NCI-H1694 treated with DMSO at 0.1 percent for 48 hours (cell line): ENCODE results near the gene COL18A1.

Source experiments
- DNase-seq: peaks from one replicate; lab custom pipeline; 2025; lab: John Stamatoyannopoulos, UW

The COL18A1 gene

DNA sequence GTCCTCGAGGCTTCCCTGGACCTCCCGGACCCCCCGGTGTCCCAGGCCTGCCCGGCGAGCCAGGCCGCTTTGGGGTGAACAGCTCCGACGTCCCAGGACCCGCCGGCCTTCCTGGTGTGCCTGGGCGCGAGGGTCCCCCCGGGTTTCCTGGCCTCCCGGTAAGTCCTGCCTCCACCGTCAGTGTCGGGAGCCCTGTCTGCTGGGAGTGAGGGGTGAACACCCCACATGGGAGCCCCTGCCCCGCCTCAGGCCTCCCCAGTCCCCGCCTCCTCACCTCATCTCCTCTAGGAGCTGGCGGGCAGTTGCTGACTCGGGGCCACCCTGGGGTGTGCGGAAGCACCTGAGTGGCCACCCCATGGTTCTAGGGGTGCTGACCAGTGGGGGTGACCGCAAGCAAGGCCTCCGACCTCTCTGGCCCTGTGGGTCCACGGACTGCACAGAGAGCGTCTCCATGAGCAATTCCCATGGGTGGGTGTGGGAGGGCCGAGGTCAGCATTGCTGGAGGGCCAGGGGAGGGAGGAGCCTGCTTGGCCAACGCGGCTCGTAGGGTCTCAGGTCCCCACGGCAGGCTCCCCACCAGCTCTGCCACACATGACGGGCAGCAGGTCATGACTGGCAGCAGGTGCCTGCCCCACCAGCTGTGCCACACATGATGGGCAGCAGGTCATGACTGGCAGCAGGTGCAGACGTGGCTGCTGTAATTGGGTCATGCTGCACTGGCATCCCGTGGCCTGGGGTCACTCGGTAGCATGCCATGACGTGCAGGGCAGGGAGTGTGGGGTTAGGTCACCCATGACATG, 75.9 kb downstream of the COL18A1 start:
- no peak for DNase-seq

DNA sequence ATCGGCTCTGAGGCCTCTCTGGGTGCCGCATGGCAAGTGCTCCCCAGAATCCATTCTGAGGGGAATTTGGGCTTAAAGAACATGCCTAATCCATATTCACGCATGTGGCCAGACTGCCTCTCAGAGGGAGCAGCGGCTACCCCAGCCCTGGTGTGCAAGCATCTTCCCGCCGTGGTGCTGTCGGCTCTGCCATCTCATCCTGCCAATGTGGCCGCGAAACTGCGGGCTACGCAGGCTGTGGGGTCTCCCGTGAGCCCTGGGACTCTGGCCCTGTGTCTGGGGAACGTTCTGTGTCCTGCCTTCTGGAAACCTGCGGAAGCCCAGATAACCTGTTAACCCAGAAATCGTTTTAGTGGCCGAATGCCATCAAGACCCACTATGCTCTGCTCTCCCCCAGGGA, 76.6 kb downstream of the COL18A1 start:
- DNase-seq: no peak

DNA sequence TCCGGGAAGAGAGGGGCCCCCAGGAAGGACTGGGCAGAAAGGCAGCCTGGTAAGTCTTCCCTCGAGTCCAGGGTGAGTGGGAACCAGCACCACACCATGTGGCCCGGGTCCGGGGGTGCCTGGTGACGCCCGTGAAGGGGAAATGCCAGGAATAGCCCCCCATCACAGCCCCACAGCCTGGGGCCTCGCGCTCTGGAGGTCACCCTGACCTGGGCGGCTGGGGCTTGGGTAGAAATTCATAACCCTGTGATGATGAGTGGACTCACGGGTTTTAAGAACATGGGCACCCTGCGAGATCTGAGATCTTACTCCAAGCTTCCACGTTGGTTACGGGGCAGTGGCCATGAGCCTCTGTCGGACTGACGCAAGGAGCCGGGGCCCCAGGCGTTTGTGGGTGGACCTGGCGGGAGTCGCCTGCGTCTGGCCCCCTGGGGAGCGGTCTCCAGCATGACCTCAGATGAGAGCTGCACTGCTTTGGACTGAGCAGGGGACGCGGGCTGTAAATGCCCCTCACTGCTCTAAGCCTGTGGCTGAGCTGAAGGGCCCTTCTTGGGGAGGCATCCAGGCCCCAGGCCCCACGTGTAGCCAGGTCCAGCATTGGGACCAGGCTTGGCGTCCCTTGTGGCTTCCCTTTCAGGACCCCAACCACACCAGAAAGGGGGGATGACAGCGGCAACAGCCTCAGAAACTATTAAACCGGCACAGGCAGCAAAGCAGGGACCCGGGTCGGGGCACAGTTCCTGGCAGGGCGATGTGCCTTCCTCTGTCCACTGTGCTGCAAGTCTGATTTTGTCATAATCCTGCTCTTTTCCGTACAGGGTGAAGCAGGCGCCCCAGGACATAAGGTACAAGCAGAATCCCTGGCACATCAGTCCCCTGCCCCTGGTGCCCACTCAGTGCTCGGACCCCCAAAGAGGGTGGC, 77.3 kb downstream of the COL18A1 start:
- no peak for DNase-seq

DNA sequence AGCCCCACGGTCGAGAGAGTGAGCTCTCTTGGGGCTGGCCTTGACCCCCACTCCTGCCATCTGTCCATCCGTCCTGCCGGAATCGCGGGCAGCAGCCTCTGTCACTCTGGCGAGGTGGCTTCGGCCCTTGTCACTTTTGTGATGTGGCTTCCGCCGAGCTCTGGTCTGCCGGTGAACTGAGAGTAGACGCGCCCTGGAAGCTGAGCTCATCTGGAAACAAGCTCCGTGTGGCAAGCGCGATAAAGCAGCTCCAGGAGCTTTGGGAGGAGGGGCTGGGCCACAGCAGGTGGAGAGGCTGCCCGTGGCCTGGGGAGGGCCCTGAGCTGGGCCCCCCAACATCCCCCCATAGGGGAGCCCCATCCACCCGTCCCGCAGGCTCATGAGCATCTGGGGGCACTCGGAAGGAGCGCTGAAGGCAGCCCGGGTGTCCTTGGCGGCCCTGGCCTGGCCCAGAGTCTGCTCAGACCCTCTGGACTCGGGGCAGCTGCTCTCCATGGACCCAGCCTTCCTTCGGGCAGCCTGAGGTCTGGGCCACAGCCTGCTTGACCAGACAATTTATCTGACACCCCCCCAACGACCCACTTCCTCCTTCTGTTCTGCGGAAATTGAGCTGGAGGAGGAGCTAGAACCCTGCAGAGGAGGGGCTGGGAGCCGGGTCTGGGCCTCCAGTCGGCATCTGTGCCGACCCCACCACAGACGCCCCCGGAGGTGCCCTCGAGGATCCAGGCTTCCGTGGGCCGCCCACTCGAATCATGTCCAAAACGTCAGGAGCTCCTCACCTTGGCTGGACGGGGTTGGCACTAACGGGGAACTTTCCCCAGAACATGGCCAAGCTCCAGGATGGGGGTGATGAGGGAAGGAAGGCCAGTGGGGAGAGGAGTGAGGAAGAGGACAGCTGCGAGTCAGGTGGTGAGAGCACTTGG, 78.2 kb downstream of the COL18A1 start:
- no peak for DNase-seq

DNA sequence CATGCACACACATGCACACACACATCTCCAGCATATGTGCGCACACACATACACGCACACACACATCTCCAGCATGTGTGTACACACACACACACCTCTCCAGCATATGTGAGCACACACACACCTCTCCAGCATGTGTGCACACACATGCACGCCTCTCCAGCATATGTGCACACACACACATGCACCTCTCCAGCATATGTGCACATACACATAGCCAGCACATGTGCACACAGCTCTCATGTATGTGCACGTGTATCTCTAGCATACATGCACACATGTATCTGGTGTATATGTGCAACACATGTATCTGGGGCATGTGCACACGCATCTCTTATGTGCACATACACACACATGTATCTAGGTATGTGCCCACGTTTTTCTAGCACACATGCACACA, 79.4 kb downstream of the COL18A1 start:
- DNase-seq: no peak

DNA sequence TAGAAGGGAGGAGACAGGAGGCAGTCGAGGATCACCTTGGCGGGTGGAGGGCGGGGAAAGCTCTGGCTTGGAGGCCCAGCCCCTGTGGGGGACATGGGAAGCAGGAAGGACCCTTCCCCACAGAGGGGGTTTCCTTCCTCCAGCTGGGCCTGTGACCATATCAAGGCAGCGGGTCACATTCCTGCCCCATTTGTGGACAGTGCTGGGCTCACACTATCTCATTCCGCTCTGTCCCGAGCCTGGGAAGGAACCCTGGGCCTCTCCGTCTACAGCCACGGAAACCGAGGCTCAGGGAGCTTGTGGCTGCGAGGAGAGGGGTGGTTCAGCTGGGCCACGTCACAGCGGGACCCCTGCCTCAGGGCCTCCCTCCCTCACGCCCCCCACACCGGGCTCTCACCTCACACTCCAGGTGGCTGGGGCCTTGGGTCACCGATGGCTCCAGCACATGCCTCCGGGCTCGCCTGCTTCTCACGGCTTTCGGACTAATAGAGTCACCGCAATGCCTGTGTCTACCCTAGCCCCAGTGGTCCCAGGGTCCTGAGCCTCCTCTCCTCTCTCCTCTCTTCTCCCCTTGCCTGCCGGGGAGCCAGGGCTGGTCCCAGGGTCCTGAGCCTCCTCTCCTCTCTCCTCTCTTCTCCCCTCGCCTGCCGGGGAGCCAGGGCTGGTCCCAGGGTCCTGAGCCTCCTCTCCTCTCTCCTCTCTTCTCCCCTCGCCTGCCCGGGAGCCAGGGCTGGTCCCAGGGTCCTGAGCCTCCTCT, 80.9 kb downstream of the COL18A1 start:
- DNase-seq: no peak

DNA sequence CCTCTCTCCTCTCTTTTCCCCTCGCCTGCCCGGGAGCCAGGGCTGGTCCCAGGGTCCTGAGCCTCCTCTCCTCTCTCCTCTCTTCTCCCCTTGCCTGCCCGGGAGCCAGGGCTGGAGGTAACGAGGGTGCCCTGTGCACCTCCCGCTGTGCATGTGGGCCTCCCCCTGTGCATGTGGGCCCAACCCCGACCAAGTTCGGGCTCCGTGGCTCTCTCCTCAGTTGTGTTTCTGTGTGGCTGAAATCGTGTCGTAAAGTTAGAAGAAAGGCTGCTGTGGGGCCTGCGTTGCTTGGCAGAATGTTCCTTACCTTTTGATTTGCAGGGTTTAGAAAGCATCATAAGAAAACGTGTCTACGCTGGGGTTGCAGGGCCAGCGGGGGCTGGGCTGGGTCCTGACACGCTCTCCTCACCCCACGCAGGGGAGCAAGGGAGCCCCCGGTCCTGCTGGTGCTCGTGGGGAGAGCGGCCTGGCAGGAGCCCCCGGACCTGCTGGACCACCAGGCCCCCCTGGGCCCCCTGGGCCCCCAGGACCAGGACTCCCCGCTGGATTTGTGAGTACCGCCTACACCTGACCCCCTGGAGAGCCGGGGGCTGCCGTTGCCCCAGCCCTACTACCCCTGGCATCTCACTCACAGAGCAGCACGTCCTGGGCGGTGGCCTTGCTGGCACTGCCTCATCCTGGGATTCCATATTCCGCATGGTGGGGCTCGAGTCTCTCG, 81.6 kb downstream of the COL18A1 start:
- no peak for DNase-seq

DNA sequence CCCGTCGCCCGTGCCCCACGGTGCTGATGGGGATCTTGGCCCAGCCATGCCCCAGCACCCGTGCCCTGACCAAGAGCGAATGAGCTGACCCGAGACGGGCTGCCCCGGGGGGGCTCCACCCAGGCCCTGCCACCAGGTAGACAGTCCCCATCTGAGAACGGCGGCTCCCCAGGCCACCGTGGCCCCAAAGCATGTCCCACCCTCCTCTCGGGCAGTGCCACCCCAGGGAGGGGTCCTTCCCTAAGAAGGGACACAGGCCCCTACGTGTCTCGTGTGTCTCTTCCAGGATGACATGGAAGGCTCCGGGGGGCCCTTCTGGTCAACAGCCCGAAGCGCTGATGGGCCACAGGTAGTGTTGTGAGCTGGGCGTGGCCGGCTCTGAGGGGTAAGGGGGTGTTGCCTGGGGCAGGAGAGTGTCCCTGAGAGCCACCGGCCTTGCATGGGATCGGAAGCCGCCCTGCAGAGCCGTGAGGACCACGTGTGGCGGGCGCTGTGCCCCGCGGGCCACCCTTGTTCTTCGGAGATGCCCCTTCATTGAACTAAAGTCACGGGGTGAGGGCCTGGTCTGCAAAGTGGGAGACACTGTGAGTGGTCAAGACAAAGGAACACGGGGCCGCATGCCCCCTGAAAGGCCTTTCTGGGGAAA, 82.3 kb downstream of the COL18A1 start:
- no peak for DNase-seq

DNA sequence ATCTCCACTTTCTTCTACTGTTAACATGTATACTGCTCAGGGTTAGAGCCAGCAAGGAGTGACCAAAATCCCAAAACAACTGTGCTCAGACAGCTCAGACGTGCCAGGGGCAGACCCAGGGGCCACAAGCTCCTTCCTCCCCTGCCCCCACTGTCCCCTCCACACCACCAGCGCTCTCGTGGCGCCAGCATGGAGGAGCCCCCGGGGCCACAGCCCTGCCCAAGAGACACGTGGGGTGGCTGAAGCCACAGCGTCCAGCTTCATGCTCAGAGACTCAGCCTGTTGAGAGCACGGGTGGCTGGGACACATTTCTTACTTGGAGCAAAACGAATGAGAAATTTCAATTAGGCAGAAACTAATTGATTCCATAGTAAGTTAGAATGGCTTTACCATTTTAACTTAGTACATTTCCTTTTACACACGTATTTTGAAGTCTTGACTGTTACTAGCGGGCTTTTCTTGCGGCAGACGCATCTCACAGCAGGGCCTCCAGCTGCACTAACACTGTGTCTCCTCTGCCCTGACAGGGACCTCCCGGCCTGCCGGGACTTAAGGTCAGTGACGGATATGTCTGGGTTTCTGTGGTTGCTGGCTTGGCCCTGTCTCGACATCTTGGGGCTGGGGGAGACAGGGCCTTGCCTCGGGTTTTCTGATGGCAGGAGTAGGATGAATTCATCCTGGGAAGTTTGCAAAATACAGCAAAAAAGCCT, 83.1 kb downstream of the COL18A1 start:
- DNase-seq: no peak

DNA sequence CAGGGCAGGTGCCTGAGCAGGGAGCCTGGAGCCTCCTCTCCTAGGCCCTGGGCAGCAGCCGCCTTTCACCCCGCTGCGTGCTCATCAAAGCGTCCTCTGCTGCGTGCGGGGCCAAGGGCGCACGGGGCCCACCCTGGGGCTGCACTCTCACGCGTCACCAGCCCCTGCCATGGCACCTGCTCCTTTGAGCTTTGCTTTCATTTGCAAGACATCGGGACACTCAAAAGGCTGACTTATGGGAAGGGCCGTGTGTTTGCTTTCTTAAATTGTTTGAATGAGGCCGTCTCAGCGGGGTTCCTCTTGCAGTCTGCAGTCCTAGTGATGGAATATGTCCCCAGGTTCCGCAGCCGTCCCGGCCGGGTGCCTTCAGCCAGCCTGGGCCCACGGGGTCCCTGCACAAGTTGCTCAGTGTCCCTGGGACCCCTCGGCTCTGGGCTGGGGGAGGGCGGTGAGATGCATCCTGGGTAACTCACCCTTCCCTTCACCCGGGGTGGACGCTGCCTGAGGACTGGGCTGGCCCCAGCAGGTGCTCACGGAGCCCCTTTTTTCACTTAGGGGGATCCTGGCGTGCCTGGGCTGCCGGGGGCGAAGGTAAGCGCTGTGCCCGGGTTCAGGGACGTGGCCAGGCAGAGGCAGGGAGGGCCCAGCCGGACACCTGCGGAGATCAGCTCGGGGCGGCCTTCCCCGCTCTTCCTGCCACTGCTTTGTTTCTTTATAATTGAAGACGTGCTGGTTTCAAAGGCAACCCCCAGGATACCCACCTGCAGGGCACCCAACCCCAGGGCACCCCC, 84.2 kb downstream of the COL18A1 start:
- no peak for DNase-seq

DNA sequence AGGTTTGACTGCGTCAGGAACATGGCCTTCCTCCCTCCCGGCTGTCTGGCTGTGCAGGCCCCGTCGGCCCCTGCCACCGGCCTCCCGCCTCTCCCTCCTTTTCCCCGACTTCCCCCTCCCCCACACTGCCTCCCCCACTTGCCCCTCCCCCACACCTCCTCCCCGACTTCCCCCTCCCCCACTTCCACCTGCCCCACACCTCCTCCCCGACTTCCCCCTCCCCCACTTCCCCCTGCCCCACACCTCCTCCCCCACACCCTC, 84.7 kb downstream of the COL18A1 start:
- no peak for DNase-seq

DNA sequence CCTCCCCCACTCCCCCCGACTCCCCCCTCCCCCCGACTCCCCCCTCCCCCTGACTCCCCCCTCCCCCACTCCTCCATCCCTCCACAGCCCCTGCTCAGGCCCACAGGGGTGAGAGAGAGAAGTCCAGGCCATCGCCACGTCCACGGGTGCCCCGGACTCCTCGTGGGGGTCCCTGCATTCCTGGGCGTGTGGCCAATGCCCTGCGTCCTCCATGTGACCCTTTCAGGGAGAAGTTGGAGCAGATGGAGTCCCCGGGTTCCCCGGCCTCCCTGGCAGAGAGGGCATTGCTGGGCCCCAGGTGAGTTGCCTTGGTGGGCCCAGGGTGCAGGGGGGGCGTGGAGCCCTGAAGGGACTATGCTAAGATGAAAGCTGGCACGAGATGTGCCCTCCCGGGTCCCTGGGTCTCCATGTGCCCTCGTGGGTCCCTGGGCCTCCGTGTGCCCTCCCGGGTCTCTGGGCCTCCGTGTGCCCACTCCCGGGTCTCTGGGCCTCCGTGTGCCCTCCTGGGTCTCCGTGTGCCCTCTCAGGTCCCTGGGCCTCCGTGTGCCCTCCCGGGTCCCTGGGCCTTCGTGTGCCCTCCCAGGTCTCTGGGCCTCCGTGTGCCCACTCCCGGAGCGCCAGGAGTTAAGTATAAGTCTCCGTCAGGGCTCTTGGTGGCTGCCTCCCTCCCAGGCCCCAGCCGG, 85.2 kb downstream of the COL18A1 start:
- DNase-seq: no peak

DNA sequence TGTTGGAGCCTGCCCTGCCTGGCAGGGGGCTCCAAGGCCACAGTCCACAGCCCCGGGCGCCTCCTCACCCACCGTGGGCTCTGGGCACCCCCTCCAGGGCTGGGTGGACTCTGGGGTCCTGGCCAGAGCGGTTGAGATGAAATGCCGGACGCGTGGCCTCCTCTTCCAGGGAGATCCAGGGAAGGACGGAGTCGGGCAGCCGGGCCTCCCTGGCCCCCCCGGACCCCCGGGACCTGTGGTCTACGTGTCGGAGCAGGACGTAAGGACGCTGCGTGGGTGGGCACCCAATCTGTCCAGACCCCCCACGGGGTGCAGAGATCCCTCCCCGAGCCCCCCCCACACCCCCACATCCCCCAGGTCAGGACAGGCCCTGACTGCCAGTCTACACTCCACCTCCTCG, 86.1 kb downstream of the COL18A1 start:
- no peak for DNase-seq

DNA sequence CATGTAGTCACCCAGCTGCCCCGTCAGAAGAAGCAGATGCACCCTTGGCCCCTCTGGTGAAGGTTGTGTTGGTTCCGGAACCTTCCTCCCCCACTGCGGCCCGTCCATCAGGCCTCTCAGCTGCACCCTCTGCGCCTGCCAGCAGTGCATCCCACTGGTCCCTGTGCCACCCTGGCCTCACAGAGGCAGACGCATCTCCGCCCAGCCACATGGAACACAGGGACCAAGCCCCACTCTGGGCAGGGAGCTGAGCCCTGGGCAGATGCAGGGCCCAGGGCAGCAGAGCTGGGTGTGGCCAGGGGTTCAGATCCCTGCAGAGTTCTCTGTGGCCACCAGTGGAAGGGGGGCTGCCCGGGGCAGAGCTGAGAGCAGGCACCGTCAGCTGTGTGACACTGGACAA, 86.7 kb downstream of the COL18A1 start:
- no peak for DNase-seq

DNA sequence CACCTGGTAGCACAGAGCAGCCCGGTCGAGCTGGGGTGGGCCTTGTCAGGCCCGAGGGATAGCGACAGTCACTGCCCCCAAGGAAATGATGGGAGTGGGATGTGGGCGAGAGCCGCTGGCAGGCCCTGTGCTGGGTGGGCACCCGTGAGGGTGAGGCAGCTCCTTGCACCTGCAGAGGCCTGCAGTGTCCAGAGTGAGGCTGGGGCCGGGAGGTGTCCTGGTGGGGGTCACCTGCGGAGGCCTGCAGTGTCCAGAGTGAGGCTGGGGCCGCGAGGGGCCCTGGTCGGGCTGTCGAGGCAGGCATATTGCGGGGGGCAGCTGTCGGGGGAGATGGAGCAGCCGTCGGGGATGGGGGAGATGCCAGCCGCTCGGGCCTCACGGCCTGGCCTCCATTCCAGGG, 87.8 kb downstream of the COL18A1 start:
- no peak for DNase-seq

DNA sequence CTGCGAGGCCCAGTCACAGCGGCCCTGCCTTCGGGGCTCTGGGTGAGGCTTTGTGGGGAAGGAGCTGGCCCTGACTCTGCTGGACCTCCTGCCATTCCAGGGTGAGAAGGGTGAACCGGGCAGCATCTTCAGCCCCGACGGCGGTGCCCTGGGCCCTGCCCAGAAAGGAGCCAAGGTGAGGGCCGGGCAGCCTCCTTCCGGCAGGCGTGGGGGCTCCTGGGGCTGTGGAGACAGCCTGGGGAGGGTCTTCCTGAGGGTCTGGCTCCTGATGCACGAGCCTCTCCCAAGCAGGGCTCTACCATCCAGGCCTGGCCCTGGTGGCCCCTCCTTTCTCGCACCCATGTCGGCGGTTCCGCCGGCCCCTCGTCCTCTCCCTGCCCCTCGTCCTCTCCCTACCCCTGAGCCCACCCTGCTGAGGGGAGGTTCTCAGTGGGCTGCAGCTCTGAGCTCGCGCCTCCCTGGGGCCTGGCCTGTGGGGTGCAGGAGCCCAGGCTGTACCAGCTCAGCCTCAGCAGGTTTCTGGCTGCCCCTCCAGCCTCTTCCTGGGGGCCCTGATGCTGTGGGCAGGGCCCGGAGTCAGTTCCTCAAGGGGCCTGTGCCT, 88.5 kb downstream of the COL18A1 start:
- no peak for DNase-seq

DNA sequence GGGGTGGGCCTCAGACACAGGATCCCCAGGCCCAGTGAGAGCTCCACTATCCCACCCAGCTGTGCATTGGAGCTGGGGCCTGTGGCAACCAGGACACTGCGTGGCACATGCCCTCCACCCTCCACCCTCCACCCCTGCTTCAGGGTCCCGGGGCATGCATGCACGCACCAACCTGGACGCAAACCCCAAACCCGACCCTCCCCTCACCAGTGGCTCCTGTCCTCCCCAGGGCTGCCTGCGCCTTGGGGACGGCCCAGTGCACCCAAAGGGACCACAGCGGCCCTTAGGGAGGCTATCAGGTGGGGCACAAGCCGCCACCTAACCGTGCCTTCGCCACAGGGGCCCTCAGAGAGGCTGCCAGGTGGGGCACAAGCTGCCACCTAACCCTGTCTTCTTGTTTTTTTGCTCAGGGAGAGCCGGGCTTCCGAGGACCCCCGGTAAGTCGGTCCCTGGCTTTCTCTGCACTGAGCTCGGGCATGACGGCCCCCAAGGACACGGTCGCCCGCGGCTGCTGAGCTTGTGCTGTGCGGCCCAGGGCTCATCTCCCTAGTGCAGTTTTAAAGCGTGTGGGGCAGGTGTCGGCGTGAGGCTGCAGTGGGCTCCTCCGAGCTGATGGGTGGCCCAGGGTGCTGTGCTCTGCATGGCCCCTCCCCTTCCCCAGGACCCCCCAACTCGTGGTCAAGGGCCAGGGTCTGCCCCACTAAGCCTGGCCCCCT, 89.3 kb downstream of the COL18A1 start:
- no peak for DNase-seq
